ENCODE results near the gene DUSP15.

DNA sequence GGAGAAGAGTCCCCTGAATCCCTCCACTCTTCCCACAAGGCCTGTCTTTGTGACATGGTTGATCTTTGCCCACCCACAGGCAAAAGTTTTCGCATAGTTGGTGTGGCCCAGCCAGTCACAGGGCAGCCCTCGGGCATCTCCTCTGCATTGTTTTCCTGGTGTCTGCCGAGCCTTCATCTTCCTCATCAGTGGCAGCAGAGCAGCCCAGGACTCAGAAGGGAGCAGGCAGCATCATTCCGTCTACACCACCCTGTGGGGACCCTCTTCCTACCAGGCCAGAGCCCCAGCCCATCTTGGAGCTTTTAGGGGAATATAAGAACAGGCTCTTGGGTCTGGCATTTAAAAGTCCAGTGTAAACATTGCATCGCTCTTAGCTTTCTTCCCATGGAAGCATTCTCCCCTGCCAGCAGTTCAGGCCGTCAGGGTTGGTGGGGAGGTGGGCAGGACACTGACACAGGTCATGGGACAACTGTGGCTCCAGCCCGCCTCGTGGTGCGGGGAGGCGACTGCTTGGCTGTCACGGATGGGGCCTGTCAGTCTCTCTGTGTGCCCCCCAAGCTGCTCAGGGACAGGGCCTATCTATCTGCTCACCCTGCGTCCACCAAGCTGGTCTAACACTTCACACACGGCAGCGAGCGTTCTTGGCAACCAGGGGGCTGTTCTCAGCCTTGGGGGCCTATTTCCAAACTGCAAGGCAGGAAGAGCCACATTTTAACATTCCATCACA lies 43.3 kb upstream of the DUSP15 start:
- TF ChIP-seq EZH2phosphoT487 (IDR thresholded peaks at IDR 0.05; ENCODE audit: borderline replicate concordance): no peak
- TF ChIP-seq, protein P1, sequence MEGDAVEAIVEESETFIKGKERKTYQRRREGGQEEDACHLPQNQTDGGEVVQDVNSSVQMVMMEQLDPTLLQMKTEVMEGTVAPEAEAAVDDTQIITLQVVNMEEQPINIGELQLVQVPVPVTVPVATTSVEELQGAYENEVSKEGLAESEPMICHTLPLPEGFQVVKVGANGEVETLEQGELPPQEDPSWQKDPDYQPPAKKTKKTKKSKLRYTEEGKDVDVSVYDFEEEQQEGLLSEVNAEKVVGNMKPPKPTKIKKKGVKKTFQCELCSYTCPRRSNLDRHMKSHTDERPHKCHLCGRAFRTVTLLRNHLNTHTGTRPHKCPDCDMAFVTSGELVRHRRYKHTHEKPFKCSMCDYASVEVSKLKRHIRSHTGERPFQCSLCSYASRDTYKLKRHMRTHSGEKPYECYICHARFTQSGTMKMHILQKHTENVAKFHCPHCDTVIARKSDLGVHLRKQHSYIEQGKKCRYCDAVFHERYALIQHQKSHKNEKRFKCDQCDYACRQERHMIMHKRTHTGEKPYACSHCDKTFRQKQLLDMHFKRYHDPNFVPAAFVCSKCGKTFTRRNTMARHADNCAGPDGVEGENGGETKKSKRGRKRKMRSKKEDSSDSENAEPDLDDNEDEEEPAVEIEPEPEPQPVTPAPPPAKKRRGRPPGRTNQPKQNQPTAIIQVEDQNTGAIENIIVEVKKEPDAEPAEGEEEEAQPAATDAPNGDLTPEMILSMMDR (conservative IDR thresholded peaks at IDR 0.05; ENCODE audit: low read length): no peak

Measured in Loucy (cell line).